Stimulated activated CD8-positive, alpha-beta memory T cell treated with anti-CD3 and anti-CD28 coated beads, Interleukin-7, amount 100 ng/mL, for 4 hours (primary cell): ENCODE results near the gene PHKA2.

Experiments
- DNase-seq, 2 donors: peaks; one replicate each; pipeline ENCODE4 v3.0.0-alpha.2; 2020; ENCODE audit warnings: low read depth in 2 of 2

PHKA2 gene

DNA sequence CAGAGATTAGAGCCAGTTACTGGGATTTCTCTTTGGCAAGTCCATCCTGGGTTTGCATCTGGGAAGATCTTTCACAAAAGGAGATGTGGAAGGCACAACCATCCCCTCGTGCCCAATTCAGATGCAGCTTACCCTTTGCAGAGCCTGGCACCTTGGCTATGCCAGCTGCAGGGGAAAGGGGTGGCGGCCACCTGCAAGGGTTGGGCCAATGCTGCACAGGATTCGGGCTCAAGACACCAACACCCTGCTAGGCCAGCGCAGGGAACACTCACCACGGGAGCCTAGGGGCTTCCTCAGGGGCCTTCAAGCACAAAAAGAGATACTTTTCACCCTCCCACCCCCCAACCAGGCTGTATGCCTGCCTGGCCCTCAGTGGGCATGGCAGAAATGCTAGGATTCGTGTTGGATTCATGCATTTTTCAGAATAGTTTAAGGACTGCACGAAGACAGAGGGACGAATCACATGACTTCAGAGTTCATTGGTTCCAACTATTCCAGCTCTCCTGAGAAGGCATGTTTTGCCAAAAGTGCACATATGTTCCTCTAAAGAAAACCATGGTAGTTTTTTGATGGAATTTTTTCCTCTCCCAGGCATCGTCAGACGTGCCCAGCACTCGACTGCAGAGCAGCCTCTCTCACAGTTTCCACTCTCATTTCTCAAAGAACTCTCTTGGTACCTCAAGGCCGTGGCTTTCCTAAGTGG is 94.4 kb downstream of the PHKA2 start:
- no peak for DNase-seq

DNA sequence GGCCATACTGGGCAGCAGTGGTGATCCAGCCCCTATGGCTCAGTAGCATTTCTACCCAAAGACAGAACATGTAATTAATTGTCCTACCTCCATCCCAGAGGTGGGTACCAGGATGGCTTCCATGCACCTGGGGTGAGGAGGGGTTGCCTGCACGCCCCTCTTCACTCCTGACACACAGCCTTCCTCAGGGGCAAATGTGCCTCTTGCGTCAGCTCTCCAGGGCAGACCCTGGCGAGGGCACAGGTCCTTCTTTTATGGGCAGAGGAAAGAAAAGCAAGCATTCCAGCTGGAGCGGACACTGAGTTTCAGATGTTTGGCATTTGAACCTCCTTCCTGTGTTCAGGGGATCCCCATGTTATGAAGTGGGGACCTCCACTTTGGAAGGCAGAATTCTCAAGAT is 95.6 kb downstream of the PHKA2 start:
- DNase-seq, result no peak

DNA sequence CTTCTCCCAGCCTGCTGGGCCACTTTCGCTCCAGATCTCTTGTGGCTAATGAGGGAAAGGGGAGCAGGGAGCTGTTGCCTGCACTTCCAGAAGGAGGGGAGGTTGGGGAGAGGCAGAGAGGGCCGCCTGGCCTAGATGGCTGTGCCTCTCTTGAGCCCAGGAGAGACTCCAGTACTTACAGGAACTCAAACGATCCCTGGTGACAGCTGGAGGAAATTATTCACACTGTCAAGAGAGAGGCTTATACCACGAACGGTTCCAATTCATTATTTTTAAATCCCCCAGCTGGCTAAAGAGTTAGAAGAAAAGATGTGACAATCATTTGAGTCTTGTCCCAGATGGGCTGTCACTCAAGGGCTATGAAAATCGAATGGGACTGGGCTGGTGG is 96.1 kb downstream of the PHKA2 start:
- DNase-seq, result no peak

DNA sequence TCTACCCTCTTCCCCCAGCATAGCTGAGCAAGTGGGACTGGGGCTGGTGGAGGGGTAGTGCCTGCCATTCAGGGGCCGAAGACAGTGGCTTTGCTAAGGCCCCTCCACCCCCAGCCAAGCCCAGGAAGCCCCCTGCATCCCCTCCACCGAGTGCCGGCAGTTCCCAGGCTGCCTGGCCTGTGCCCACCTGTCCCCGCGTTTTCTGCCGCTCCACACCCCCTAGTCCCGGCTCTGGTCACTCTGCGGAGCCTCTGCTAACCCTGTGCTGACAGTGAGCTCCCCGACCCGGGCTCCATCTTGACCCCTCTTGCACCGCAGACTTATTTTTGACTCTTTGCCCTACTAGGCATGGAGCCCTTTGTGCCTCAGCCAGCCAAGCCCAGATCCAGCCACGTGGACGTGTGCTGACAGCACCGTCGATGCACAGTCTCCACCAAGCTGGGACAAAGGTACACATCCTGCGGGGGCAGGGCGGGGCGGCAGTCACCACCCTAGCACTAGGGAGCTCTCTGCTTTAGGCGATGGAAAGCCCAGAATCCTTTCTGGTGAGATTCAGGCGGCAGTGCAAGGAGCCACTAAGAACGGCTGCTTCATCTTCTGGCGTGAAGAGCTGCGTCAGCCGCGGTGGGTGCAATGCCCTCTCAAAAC is 96.6 kb downstream of the PHKA2 start:
- DNase-seq, result no peak

DNA sequence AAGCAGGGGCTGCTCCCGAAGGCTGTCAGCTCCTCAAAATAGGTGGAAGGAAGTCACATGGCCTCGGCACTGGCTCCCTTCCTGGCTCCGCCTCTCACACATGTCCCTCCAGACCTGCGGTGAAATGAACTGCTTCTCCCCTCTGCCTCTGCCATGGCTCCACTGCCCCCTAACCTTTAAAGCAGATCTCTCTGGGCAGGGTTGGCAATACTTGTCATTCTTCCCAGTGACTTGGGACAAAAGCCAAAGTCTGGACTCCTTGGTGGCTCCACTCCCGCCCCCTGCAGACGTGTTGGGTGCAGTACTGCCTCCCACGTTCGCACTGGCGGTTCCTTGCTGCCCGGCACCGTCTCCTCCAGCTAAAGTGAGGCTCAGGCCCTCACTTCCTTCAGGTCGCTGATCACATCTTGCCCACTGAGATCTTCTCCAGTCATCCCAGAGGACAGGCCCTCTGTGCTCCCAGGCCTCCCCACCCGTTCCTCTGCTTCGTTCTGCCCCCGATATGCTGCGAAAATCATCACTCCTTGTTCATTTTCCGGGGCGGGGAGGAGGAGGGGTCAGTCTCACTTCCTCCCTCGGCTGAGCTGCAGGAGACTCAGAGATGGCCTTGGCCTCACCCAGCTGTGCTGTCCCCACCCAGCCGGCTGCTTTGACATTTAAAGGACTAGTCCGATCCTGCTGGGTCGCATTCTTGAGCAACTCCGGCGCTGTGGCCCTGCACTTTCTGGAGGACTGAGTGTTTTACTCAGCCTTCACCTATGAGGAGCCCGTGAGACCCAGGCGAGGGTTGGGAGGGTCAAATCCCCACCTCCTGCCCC is 97.4 kb downstream of the PHKA2 start:
- peak; percentile 12 to 19 for DNase-seq

DNA sequence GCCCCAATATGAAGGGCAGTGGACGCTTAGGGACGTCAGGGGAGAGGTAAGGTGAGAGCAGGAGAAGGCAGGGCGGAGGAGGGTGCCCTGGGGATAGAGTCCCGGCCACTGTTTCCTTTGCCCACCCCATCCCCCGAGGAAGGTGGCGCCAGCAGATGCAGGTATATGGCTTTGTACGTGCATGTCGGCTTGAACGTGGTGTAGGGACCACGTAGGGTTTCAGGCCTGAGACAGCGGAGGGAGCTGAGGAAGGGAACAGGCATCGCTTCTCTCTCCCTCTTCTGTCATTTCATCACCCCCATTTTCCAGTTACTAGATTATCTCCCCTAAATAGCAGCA is 97.9 kb downstream of the PHKA2 start:
- no peak for DNase-seq

DNA sequence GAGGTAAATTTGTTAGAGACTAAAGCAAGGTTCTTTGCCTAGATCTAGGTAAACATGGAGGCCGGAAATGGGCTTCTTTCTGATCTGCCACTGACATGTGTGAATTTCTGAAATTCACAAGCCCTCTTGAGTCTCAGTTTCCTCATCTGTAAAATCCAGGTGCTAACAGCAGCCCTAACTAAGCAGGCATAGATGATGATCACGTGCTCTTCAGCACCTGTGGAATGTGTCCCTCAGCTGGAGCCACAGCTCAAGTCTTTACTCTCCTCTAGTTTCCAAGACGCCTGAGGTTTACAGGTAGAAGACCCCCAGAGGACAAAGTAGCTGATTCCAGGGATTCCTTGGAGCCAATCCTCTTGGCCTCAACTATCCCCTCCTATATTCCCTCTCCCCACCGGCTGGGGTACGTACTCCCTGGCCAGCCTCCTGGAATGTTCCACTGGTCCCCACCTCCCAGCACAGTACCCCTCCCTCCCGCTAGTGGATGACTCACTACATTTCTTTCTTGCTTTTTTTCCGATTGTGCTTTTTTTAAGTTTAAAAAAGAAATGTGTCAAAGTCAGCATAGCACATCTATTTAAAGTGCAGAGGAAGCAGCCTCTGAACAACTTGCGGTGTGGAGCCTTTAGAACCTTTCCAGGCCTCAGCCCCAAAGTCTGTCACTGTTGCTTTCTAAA is 98.4 kb downstream of the PHKA2 start:
- DNase-seq, result no peak

DNA sequence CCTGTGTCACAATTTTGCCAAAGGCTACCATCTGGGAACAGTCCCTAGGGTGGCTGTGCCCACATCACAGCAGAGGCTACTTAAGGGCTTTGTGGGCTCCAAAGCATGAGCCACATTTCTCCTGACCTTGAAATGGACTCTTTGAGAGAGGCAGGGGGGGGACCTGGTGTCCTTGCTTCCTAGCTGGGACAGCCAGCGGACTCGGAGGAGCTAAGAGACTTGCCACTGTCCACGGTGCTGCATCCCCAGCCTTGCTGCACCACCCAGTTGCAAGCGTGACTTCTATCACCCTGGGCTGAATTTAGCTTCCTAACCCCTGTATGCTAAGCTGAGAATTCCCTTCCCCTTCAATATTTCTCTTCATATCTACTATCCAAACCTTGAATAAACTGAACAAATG is 99.0 kb downstream of the PHKA2 start:
- DNase-seq, result no peak

DNA sequence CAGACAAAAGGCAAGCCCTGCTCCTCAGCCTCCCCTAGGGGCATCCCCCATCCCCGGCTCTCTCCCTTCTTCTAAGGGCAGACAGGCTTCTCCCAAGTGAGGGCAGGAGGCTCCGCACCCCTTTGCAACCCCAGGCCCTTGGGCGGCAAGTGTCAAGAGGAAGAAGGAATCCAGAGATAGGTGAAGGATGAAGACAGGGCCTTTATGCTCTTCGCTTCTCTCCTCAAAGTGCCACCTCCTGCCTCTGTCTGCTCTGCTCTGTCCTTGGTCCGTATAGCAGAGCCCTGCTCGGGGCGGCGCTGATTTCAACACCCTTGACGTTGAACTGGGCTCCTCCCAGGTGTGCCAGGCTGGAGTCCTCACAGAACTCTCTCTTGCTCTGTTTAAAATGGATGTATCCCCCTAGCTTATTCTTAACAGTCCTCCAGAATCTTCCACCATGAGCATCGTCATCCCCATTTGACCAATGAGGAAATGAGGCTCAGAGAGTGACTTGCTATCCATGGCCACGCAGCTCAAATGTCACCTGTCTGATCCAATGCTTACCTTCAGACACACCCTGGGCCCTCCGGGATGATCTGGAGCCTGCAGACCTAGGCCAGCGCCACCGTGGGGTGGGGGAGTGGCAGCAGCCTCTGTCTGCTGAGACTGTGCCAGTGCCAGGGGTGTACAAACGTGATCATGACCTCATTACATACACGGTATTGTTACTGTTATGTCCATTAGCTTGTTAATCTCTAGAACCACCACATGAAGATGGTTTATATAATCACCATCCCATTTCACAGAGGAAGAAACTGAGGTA is 99.8 kb downstream of the PHKA2 start:
- no peak for DNase-seq

DNA sequence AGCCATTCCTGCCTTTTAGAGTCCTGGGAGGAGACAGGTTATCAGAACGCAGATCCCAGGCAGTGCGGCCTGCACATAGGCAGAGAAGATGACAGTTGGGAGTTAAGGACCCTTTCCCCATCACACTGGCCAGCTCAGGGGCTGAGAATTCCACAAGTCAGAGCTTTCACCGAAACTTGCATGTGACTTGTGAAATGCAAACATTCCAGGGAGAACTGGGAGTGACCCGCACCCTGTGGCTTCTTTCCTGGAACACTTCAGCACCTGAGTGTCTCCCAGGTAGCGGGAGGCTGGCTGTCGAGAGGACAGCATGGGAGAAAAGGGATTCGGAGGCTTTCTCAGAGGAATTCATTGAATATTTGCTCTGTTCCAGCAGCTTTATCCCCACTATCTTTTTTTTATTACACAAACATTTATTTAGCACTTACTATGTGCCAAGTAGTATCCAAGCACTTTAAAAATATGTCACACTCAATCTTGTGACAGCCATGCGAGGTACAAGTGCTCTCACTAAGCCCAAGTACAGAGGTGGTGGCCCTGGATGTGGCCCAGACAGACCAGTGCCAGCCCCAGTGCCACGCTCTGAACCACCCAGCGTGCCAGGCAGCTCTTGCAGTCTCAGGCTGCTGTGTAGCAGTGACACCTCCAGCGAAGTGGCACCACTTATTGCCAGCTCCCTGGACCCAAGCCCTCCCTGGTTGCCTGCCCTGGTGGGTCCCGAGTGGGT is 100.5 kb downstream of the PHKA2 start:
- DNase-seq, result no peak

DNA sequence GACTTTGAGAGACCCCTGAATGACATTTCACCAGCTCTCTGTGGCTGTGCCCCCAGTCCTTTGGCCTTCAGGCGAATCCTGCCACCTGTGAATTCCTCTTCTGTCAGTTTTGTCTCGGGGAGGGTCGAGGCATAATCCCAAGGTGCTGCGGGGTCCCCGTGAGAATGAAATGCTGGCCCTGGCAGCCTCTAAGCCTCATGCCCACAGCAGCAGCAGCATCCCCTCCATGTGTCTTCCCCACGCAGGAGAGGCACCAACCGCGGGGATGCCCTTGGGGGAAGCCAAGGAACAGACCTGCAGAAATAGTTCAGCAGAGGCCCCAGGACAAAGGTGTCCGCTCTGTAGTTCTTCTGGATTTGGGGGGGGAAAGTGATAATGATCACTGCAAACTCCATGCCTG is 104.8 kb downstream of the PHKA2 start:
- no peak for DNase-seq

DNA sequence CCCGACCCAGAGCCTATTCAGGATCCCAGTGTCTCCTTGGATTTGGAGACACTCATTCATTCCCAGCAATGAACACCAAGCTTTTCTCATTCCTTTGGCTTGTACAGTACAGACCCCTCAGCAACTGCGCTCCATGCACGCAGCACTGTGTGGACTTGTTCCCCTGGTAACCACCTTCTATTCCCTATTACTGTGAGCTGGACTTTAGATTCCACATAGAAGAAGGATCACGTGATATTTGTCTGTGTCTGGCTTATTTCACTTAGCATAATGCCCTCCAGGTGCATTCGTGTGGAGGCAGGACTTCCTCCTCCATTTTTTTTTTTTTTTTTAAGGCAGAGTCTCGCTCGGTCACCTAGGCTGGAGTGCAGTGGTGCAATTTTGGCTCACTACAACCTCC is 106.4 kb downstream of the PHKA2 start:
- no peak for DNase-seq

DNA sequence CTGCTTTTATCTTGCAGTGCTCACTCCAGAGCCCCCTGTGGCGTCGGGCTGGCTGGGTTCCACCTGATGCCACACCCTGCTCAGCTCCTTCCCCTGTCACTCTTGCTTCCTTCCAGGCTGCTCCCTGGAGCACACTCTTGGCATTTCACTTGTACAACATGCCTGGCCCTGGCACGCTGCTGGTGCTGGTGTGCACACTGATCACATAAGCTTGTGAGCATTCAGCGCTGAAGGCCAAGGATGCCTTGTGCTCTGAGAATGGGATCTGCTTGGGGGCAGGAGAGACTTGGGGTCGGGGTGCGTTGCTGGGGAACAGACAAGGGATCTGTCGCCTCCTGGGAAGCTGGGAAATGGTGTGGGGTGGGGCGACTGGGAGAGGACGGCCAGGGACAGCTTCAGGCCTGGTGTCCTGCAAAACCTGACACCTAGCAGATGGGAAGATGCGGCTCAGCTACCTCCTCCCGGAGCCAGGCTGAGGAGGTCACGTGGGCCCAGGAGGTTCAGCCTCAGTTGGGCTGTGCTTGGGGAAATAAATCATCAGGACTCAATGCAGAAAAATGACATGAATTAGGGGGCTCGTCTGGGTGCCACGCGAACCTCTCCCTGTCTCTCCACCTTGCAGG is 108.5 kb downstream of the PHKA2 start:
- no peak for DNase-seq

DNA sequence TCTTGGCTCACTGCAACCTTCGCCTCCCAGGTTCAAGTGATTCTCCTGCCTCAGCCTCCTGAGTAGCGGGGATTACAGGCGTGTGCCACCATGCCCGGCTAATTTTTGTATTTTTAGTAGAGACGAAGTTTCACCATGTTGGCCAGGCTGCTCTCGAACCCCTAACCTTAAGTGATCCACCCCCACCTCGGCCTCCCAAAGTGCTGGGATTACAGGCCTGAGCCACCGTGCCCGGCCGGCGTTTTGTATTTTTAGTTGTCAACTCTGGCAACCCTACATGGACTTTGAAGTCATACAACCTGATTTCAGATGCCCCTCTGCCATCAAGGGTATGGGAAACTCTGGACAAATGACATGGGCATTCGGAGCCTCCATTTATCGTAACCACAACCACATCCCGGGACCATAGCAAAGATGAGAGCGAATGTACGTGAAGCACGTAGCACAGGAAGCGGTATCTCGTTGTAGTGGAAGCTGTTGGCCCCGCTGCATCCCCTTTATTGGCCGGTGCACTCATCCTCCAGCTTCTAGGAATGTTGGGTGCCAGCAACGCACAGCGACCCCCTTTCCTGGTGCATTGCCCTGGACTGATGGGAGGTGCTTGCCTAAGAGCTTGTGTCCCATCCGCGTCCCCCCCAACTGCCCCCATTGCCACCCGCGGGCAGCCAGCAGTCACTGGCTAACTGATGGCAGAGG is 109.2 kb downstream of the PHKA2 start:
- no peak for DNase-seq

DNA sequence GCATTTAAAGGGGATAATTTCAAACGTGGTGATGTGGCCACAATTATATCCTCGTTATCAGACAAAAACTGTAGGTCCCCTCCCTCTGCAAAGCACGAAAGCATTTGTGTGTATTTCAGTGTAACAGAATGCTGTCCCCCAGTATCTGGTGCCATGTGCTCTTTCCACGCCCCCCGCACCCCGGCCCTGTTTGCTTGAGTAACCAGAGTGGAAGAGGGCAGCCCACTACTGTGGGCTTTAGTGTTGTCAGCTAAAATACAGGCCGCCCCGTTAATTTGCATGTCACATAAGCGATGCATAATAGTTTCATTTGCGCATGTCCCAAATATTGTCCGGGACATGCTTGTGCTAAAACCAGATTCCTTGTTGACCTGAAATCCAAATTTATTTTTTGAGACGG is 110.1 kb downstream of the PHKA2 start:
- no peak for DNase-seq

DNA sequence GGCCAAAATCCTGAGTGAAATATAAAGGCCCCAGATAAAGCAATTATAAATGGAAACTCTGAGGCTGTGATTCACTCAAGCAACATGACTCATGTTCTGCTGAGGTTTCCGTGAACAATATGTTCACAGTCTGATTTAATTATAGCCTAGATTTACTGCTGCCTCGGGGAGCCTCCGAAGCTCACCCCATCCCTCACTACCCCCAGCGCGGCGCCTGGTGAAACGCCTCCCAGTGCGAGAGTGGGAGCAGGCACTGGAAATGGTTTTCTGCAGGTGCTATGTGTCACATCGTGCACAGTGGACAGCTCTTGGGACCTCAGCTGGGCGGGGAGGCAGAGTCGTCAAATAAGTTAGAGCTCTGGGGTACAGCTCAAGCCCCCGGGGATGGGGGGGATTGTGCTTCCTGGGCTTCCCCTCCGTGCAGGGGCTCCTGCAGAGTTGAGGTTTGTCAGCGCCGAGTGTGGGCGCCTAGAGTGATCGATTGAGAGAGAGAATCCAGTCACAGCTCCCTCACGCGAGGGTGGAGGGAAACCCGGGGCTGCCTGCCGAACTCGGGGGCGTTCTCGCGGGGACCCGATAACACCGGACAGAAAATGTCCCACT is 110.6 kb downstream of the PHKA2 start:
- no peak for DNase-seq

DNA sequence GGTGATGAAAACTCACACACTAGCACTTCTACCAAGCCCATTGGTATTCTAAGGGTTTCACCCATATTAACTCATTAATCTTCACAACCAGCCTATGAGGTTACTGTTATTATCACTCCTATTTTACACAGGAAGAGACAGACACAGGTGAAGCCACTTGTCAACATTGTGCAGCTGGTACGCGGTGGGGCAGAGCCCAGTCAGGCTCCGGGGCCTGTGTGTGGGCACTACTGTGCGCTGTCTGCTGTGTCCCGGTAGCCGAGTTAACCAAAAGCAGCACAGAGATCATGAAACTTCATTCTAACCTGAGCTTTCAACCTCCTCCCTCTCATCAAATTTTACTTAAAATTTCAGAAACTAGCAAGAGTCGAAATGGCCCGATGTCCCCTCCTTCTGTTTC is 111.3 kb downstream of the PHKA2 start:
- DNase-seq, result no peak

DNA sequence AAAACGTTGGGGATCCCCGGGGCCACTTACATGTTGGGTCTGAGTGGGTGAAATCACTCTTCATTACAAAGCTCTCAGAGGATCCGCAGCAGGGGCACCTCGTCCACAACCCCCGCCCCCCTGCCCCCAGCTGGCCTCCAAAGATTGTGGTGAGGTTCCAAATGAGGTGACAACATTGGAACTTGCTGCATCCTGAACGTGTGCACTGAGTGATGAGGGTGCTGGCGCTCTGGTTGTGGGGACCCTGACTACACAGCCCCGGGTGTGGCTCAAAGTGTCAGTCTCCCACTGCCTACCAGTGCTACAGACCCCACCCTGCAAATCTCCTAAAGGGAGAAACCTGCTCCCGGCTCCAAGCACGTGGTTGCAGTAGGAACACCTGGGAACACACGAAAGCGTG is 111.9 kb downstream of the PHKA2 start:
- no peak for DNase-seq

DNA sequence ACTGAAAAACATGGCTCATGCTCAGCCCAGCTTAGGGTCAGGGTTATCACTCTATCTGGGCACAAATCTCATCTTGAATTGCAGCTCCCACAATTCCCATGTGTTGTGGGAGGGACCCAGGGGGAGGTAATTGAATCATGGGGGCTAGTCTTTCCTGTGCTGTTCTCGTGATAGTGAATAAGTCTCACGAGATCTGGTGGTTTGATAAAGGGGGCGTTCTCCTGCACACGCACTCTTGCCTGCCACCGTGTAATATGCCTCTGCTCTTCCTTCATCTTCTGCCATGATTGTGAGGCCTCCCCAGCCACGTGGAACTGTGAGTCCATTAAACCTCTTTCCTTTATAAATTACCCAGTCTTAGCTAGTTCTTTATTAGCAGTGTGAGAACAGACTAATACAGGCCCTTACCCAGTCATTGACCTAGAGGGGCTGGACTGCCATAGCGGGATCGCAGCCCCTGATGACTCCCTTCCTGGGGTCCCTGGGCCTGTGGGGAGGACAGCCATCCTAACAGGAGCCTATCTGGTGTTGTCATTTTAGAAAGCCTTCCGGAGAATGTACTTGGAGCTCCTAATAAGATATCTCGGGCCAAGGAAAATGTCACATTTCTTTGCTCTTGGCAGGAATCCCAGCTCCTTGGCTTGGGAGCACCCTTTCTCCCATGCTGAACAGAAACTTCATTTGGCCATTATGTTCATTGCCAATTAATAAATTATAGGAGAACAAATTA is 112.6 kb downstream of the PHKA2 start:
- no peak for DNase-seq
